HEK293 (cell line): ENCODE data around the gene PRPSAP2.

Experiments used
- CTCF ChIA-PET: fragments of 350-600 bp; formaldehyde crosslinking; extraction: SDS; loops from one replicate; lab custom pipeline; 2021; ENCODE audit warnings: antibody characterized with exemption; lab: Yijun Ruan, JAX
- POLR2A ChIA-PET: fragments of 300-600 bp; formaldehyde crosslinking; extraction: SDS; loops from one replicate; lab custom pipeline; 2020; ENCODE audit warnings: antibody characterized with exemption, inconsistent platforms; lab: Yijun Ruan, JAX
- H3K27ac ChIP-seq: fragments of 200-500 bp; sonication (Bioruptor generic); 2 replicates; pipeline ENCODE4 v1.5.1; 2014; ENCODE audit warnings: low read depth, low read length, control low read depth, inconsistent platforms; ENCODE audit errors: extremely low read depth
- H3K36me3 ChIP-seq, 2 experiments: fragments of 200-500 bp in 1 of 2; sonication (Bioruptor generic) in 1 of 2; 1 replicate in 1 of 2; 2 replicates in 1 of 2; pipeline ENCODE4 v1.5.1; 2014 to 2017; ENCODE audit warnings: inconsistent platforms in 2 of 2, low read length in 2 of 2; ENCODE audit not compliant: control insufficient read depth in 2 of 2, insufficient read depth in 1 of 2
- H3K4me1 ChIP-seq: fragments of 200-500 bp; sonication (Bioruptor generic); 2 replicates; pipeline ENCODE4 v1.5.1; 2014; ENCODE audit warnings: mild to moderate bottlenecking, low read length, inconsistent platforms; ENCODE audit not compliant: control insufficient read depth, insufficient read depth
- H3K4me3 ChIP-seq: 2 replicates; pipeline ENCODE4 v1.5.1; 2011; ENCODE audit warnings: low read depth, mild to moderate bottlenecking, control low read depth, low read length, moderate library complexity
- H3K9me3 ChIP-seq: fragments of 200-500 bp; sonication (Bioruptor generic); 2 replicates; pipeline ENCODE4 v1.5.1; 2014; ENCODE audit warnings: low read depth, low read length, inconsistent platforms; ENCODE audit not compliant: control insufficient read depth, insufficient read depth
- GFI1B ChIP-seq: fragments of 450-650 bp; formaldehyde crosslinking; IDR thresholded peaks from 2 replicates; pipeline ENCODE4 v1.5.1; 2016; ENCODE audit warnings: missing biosample characterization, missing genetic modification characterization
- GLIS1 ChIP-seq: fragments of 450-650 bp; formaldehyde crosslinking; IDR thresholded peaks from 2 replicates; pipeline ENCODE4 v1.5.1; 2016; ENCODE audit warnings: missing biosample characterization, missing genetic modification characterization
- KLF1 ChIP-seq: fragments of 450-650 bp; formaldehyde crosslinking; IDR thresholded peaks from 2 replicates; pipeline ENCODE4 v1.5.1; 2016; ENCODE audit warnings: missing biosample characterization, missing genetic modification characterization
- SP7 ChIP-seq: fragments of 450-650 bp; formaldehyde crosslinking; IDR thresholded peaks from 2 replicates; pipeline ENCODE4 v1.5.1; 2016; ENCODE audit warnings: missing biosample characterization, missing genetic modification characterization
- ZNF10 ChIP-seq: fragments of 450-650 bp; formaldehyde crosslinking; IDR thresholded peaks from 2 replicates; pipeline ENCODE4 v1.5.1; 2017; ENCODE audit warnings: missing biosample characterization, missing genetic modification characterization
- ZNF16 ChIP-seq: fragments of 450-650 bp; formaldehyde crosslinking; IDR thresholded peaks from 2 replicates; pipeline ENCODE4 v1.5.1; 2016; ENCODE audit warnings: low read depth, missing biosample characterization, missing genetic modification characterization
- ZNF211 ChIP-seq: fragments of 450-650 bp; formaldehyde crosslinking; IDR thresholded peaks from 2 replicates; pipeline ENCODE4 v1.5.1; 2016; ENCODE audit warnings: low read depth, missing biosample characterization, missing genetic modification characterization
- ZNF214 ChIP-seq: fragments of 450-650 bp; formaldehyde crosslinking; IDR thresholded peaks from 2 replicates; pipeline ENCODE4 v1.5.1; 2017; ENCODE audit warnings: missing biosample characterization, mild to moderate bottlenecking, missing genetic modification characterization, borderline replicate concordance
- ZNF221 ChIP-seq: fragments of 450-650 bp; formaldehyde crosslinking; IDR thresholded peaks from 2 replicates; pipeline ENCODE4 v1.5.1; 2017; ENCODE audit warnings: missing biosample characterization, missing genetic modification characterization, borderline replicate concordance
- ZNF350 ChIP-seq: fragments of 450-650 bp; formaldehyde crosslinking; IDR thresholded peaks from 2 replicates; pipeline ENCODE4 v1.5.0; 2017; ENCODE audit warnings: missing biosample characterization, mild to moderate bottlenecking, missing genetic modification characterization
- ZNF354C ChIP-seq: fragments of 450-650 bp; formaldehyde crosslinking; IDR thresholded peaks from 2 replicates; pipeline ENCODE4 v1.5.1; 2016; ENCODE audit warnings: missing biosample characterization, missing genetic modification characterization, low read depth, borderline replicate concordance
- ZNF37A ChIP-seq: fragments of 450-650 bp; IDR thresholded peaks from 2 replicates; pipeline ENCODE4 v1.5.1; 2018; ENCODE audit warnings: missing biosample characterization, missing genetic modification characterization
- ZNF433 ChIP-seq: fragments of 450-650 bp; formaldehyde crosslinking; IDR thresholded peaks from 2 replicates; pipeline ENCODE4 v1.5.1; 2016; ENCODE audit warnings: missing biosample characterization, missing genetic modification characterization, low read depth
- ZNF48 ChIP-seq: fragments of 450-650 bp; formaldehyde crosslinking; IDR thresholded peaks from 2 replicates; pipeline ENCODE4 v1.5.1; 2016; ENCODE audit warnings: missing biosample characterization, missing genetic modification characterization
- ZNF510 ChIP-seq: fragments of 450-650 bp; formaldehyde crosslinking; IDR thresholded peaks from 2 replicates; pipeline ENCODE4 v1.5.1; 2018; ENCODE audit warnings: mild to moderate bottlenecking, missing genetic modification characterization, missing biosample characterization; ENCODE audit not compliant: insufficient replicate concordance
- ZNF514 ChIP-seq: fragments of 450-650 bp; formaldehyde crosslinking; IDR thresholded peaks from 2 replicates; pipeline ENCODE4 v1.5.1; 2016; ENCODE audit warnings: missing biosample characterization, missing genetic modification characterization
- ZNF623 ChIP-seq: fragments of 450-650 bp; formaldehyde crosslinking; IDR thresholded peaks from 2 replicates; pipeline ENCODE4 v1.5.1; 2016; ENCODE audit warnings: missing biosample characterization, missing genetic modification characterization
- ZNF624 ChIP-seq: fragments of 450-650 bp; formaldehyde crosslinking; IDR thresholded peaks from 2 replicates; pipeline ENCODE4 v1.5.1; 2017; ENCODE audit warnings: missing biosample characterization, missing genetic modification characterization
- ZSCAN16 ChIP-seq: fragments of 450-650 bp; formaldehyde crosslinking; IDR thresholded peaks from 2 replicates; pipeline ENCODE4 v1.5.1; 2016; ENCODE audit warnings: missing biosample characterization, missing genetic modification characterization
- ZSCAN18 ChIP-seq: fragments of 450-650 bp; formaldehyde crosslinking; IDR thresholded peaks from 2 replicates; pipeline ENCODE4 v1.5.1; 2016; ENCODE audit warnings: missing biosample characterization, missing genetic modification characterization
- TF ChIP-seq, protein P1 (sequence below): fragments of 450-650 bp; IDR thresholded peaks from 2 replicates; pipeline ENCODE4 v1.5.1; 2018; ENCODE audit warnings: missing biosample characterization, missing genetic modification characterization
- TF ChIP-seq, protein P2 (sequence below): fragments of 450-650 bp; formaldehyde crosslinking; IDR thresholded peaks from 2 replicates; pipeline ENCODE4 v1.5.1; 2016; ENCODE audit warnings: missing biosample characterization, missing genetic modification characterization
- TF ChIP-seq, protein P3 (sequence below): fragments of 450-650 bp; formaldehyde crosslinking; IDR thresholded peaks from 2 replicates; pipeline ENCODE4 v1.5.1; 2016; ENCODE audit warnings: missing biosample characterization, missing genetic modification characterization
- TF ChIP-seq, protein P4 (sequence below): fragments of 450-650 bp; formaldehyde crosslinking; IDR thresholded peaks from 2 replicates; pipeline ENCODE4 v1.5.1; 2016; ENCODE audit warnings: missing biosample characterization, missing genetic modification characterization
- TF ChIP-seq, protein P5 (sequence below): fragments of 450-650 bp; formaldehyde crosslinking; IDR thresholded peaks from 2 replicates; pipeline ENCODE4 v1.5.1; 2016; ENCODE audit warnings: missing biosample characterization, missing genetic modification characterization

The PRPSAP2 gene

GRCh38 chr17:18968945-18969887 lies 111.3 kb downstream of the PRPSAP2 start:
- POLR2A ChIA-PET = interaction anchor here (1.2 to 1.3 kb wide), 2 partner anchors 8 to 35 kb away, joined by 3 read pairs; partner anchors contain the start of gene FAM83G
- H3K27ac ChIP-seq = no peak overlapping the region
- H3K9me3 ChIP-seq = no peaks in the 10 kb centered on the region
- H3K4me1 ChIP-seq = peaks cover 11% of the 10 kb centered on the region
- no peak overlapping the region for H3K4me3 ChIP-seq
- CTCF ChIA-PET = interaction anchor here (0.8 to 1.3 kb wide), 4 partner anchors 8 to 54 kb away, joined by 3 to 7 read pairs (median 3); no protein-coding TSS in a partner anchor
- H3K36me3 ChIP-seq = peaks cover 0 to 23% of the 10 kb centered on the region in 2 experiments; a peak in 2 of 3 replicates
- TF ChIP-seq SP7 (tag by site-specific recombination) = peak; percentile 12; the same call in 1 of the 2 replicates
- no peak for TF ChIP-seq ZNF350 (tag by site-specific recombination)
- TF ChIP-seq ZNF624 = no peak
- TF ChIP-seq ZNF211 = no peak
- TF ChIP-seq, protein P1, sequence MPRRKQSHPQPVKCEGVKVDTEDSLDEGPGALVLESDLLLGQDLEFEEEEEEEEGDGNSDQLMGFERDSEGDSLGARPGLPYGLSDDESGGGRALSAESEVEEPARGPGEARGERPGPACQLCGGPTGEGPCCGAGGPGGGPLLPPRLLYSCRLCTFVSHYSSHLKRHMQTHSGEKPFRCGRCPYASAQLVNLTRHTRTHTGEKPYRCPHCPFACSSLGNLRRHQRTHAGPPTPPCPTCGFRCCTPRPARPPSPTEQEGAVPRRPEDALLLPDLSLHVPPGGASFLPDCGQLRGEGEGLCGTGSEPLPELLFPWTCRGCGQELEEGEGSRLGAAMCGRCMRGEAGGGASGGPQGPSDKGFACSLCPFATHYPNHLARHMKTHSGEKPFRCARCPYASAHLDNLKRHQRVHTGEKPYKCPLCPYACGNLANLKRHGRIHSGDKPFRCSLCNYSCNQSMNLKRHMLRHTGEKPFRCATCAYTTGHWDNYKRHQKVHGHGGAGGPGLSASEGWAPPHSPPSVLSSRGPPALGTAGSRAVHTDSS (tag by site-specific recombination) = no peak
- TF ChIP-seq ZNF16 (tag by site-specific recombination) = no peak
- TF ChIP-seq ZSCAN16 (tag by site-specific recombination) = no peak
- no peak for TF ChIP-seq GFI1B
- no peak for TF ChIP-seq ZNF37A
- TF ChIP-seq, protein P2, sequence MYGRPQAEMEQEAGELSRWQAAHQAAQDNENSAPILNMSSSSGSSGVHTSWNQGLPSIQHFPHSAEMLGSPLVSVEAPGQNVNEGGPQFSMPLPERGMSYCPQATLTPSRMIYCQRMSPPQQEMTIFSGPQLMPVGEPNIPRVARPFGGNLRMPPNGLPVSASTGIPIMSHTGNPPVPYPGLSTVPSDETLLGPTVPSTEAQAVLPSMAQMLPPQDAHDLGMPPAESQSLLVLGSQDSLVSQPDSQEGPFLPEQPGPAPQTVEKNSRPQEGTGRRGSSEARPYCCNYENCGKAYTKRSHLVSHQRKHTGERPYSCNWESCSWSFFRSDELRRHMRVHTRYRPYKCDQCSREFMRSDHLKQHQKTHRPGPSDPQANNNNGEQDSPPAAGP = peak; percentile 71
- TF ChIP-seq ZNF623 (tag by site-specific recombination) = no peak
- no peak for TF ChIP-seq ZNF354C
- TF ChIP-seq ZNF433 = no peak
- TF ChIP-seq ZSCAN18 = no peak
- no peak for TF ChIP-seq ZNF514
- TF ChIP-seq, protein P3, sequence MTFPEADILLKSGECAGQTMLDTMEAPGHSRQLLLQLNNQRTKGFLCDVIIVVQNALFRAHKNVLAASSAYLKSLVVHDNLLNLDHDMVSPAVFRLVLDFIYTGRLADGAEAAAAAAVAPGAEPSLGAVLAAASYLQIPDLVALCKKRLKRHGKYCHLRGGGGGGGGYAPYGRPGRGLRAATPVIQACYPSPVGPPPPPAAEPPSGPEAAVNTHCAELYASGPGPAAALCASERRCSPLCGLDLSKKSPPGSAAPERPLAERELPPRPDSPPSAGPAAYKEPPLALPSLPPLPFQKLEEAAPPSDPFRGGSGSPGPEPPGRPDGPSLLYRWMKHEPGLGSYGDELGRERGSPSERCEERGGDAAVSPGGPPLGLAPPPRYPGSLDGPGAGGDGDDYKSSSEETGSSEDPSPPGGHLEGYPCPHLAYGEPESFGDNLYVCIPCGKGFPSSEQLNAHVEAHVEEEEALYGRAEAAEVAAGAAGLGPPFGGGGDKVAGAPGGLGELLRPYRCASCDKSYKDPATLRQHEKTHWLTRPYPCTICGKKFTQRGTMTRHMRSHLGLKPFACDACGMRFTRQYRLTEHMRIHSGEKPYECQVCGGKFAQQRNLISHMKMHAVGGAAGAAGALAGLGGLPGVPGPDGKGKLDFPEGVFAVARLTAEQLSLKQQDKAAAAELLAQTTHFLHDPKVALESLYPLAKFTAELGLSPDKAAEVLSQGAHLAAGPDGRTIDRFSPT (tag by site-specific recombination) = 0 out of 2 replicates have a peak, but pooled peaks have one; percentile 27
- TF ChIP-seq GLIS1 (tag by site-specific recombination) = peak; percentile 76
- TF ChIP-seq ZNF48 = no peak
- TF ChIP-seq, protein P4, sequence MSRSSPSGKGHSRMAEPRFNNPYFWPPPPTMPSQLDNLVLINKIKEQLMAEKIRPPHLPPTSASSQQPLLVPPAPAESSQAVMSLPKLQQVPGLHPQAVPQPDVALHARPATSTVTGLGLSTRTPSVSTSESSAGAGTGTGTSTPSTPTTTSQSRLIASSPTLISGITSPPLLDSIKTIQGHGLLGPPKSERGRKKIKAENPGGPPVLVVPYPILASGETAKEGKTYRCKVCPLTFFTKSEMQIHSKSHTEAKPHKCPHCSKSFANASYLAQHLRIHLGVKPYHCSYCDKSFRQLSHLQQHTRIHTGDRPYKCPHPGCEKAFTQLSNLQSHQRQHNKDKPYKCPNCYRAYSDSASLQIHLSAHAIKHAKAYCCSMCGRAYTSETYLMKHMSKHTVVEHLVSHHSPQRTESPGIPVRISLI (tag by site-specific recombination) = no peak
- no peak for TF ChIP-seq ZNF214 (tag by site-specific recombination)
- peak; percentile 94 for TF ChIP-seq KLF1 (tag by site-specific recombination)
- TF ChIP-seq, protein P5, sequence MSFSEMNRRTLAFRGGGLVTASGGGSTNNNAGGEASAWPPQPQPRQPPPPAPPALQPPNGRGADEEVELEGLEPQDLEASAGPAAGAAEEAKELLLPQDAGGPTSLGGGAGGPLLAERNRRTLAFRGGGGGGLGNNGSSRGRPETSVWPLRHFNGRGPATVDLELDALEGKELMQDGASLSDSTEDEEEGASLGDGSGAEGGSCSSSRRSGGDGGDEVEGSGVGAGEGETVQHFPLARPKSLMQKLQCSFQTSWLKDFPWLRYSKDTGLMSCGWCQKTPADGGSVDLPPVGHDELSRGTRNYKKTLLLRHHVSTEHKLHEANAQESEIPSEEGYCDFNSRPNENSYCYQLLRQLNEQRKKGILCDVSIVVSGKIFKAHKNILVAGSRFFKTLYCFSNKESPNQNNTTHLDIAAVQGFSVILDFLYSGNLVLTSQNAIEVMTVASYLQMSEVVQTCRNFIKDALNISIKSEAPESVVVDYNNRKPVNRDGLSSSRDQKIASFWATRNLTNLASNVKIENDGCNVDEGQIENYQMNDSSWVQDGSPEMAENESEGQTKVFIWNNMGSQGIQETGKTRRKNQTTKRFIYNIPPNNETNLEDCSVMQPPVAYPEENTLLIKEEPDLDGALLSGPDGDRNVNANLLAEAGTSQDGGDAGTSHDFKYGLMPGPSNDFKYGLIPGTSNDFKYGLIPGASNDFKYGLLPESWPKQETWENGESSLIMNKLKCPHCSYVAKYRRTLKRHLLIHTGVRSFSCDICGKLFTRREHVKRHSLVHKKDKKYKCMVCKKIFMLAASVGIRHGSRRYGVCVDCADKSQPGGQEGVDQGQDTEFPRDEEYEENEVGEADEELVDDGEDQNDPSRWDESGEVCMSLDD (tag by site-specific recombination) = no peak
- TF ChIP-seq ZNF510 = no peak
- no peak for TF ChIP-seq ZNF221 (tag by site-specific recombination)
- no peak for TF ChIP-seq ZNF10
